ENCODE measurements around the gene MATK. TPM values are rescaled to one million over a fixed set of nuclear protein-coding genes. Genes with fewer than 3 reads are reported as not detected.
"Not testable (repeated sequence)": the region's sequence is repeated elsewhere in the genome, so short reads cannot be mapped to it uniquely, and the experiment has no call there.

Gene MATK
- total RNA-seq, 1 experiment from 2014 or later = 0.21 TPM

DNA sequence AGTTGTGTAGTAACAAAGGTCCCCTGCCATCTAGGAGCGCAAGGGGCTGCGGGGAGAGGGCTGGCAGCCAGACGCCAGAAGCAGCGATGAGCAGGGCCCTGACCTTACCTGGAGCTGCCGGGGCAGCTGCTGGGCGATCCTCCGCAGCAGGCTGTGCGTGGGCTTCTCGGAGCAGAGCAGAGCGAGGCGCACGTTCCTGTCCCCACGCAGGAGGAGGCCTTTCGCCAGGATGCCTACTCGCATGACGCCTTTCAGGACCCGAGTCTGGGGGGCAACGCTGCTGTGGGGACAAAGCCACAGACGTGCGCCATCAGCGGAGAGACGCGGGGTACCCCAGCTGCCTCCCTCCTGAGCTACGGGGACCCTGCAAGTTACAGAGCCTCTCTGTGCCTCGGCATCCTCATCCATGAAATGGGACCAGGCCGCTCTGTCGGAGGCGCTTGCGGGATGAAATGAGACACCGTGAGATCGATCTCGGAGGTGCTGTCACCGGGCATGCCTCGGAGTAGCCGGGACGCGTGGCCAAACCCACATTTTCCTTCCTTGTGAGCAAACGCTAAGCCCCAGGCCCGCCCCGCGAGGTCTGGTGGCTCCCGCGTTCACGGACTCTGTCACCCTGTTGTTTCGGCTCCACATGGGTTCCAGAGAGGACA lies 30.5 kb upstream of the MATK start:
- Histone ChIP-seq H3K36me3 (ENCODE audit: control insufficient read depth, insufficient read depth, low read length) (no peaks in the 10 kb centered on the region), H3K27ac (ENCODE audit: low read length) (no peak overlapping the region), H3K4me1 (ENCODE audit: control insufficient read depth, insufficient read depth, low read length) (no peaks in the 10 kb centered on the region), H3K27me3 (ENCODE audit: control insufficient read depth, insufficient read depth, low read length) (no peaks in the 10 kb centered on the region), H3K9me3 (ENCODE audit: control insufficient read depth, insufficient read depth, low read depth, low read length) (no peaks in the 10 kb centered on the region), H3K4me3 (ENCODE audit: low read depth in 2 of 2, low read length in 2 of 2) (no peak overlapping the region)
- no peak for TF ChIP-seq SIN3A (IDR thresholded peaks at IDR 0.05; ENCODE audit: borderline replicate concordance, insufficient read depth, low read depth, low read length)
- TF ChIP-seq TCF7L2 (IDR thresholded peaks at IDR 0.05; ENCODE audit: low read depth, low read length) = no peak
- TF ChIP-seq, protein P1, sequence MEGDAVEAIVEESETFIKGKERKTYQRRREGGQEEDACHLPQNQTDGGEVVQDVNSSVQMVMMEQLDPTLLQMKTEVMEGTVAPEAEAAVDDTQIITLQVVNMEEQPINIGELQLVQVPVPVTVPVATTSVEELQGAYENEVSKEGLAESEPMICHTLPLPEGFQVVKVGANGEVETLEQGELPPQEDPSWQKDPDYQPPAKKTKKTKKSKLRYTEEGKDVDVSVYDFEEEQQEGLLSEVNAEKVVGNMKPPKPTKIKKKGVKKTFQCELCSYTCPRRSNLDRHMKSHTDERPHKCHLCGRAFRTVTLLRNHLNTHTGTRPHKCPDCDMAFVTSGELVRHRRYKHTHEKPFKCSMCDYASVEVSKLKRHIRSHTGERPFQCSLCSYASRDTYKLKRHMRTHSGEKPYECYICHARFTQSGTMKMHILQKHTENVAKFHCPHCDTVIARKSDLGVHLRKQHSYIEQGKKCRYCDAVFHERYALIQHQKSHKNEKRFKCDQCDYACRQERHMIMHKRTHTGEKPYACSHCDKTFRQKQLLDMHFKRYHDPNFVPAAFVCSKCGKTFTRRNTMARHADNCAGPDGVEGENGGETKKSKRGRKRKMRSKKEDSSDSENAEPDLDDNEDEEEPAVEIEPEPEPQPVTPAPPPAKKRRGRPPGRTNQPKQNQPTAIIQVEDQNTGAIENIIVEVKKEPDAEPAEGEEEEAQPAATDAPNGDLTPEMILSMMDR (IDR thresholded peaks at IDR 0.05) = no peak
- no peak for TF ChIP-seq POLR2AphosphoS5 (IDR thresholded peaks at IDR 0.05; ENCODE audit: low read depth, low read length)
- TF ChIP-seq, protein P2, sequence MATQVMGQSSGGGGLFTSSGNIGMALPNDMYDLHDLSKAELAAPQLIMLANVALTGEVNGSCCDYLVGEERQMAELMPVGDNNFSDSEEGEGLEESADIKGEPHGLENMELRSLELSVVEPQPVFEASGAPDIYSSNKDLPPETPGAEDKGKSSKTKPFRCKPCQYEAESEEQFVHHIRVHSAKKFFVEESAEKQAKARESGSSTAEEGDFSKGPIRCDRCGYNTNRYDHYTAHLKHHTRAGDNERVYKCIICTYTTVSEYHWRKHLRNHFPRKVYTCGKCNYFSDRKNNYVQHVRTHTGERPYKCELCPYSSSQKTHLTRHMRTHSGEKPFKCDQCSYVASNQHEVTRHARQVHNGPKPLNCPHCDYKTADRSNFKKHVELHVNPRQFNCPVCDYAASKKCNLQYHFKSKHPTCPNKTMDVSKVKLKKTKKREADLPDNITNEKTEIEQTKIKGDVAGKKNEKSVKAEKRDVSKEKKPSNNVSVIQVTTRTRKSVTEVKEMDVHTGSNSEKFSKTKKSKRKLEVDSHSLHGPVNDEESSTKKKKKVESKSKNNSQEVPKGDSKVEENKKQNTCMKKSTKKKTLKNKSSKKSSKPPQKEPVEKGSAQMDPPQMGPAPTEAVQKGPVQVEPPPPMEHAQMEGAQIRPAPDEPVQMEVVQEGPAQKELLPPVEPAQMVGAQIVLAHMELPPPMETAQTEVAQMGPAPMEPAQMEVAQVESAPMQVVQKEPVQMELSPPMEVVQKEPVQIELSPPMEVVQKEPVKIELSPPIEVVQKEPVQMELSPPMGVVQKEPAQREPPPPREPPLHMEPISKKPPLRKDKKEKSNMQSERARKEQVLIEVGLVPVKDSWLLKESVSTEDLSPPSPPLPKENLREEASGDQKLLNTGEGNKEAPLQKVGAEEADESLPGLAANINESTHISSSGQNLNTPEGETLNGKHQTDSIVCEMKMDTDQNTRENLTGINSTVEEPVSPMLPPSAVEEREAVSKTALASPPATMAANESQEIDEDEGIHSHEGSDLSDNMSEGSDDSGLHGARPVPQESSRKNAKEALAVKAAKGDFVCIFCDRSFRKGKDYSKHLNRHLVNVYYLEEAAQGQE (IDR thresholded peaks at IDR 0.05; ENCODE audit: insufficient read depth in 1 of 2, low read depth in 2 of 2, low read length in 1 of 2) = no peak
- no TSS peak for BruUV-seq (replicated peaks)
- ATAC-seq = no peak
- ChIA-PET POLR2A (no interaction called here), CTCF (no interaction called here)
- intact Hi-C loops (cut with micrococcal nuclease; ENCODE audit: unreplicated experiment) (no loop called here), in situ Hi-C loops (cut with HindIII; ENCODE audit: low pct_unique_long_range_greater_than_20kb, low sequenced_read_pairs) (no loop called here)
- no peak for DNase-seq (ENCODE audit: low read depth, low spot score)

DNA sequence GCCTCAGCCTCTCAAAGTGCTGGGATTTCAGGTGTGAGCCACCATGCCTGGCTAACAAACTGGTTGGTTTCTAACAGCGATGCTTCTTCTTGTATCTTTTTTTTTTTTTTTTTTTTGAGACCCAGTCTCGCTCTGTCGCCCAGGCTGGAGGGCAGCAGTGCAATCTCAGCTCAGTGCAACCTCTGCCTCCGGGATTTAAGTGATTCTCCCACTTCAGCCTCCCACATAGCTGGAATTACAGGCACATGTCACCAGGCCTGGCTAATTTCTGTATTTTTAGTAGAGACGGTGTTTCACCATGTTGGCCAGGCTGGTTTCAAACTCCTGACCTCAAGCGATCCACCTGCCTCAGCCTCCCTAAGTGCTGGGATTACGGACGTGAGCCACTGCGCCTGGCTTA lies 30.0 kb upstream of the MATK start:
- intact Hi-C loops (cut with micrococcal nuclease; ENCODE audit: unreplicated experiment); in situ Hi-C loops (cut with HindIII; ENCODE audit: low pct_unique_long_range_greater_than_20kb, low sequenced_read_pairs); H3K36me3 ChIP-seq (ENCODE audit: control insufficient read depth, insufficient read depth, low read length); ATAC-seq; DNase-seq (ENCODE audit: low read depth, low spot score); H3K4me3 ChIP-seq (ENCODE audit: low read depth in 2 of 2, low read length in 2 of 2); H3K27ac ChIP-seq (ENCODE audit: low read length); H3K9me3 ChIP-seq (ENCODE audit: control insufficient read depth, insufficient read depth, low read depth, low read length); H3K27me3 ChIP-seq (ENCODE audit: control insufficient read depth, insufficient read depth, low read length); BruUV-seq (replicated peaks); H3K4me1 ChIP-seq (ENCODE audit: control insufficient read depth, insufficient read depth, low read length): not testable (repeated sequence)
- ChIA-PET CTCF (interaction anchor here (0.7 kb wide), 1 partner anchor 84 kb away, joined by 8 read pairs; no protein-coding TSS in a partner anchor), POLR2A (interaction anchor here (0.7 kb wide), 1 partner anchor 443 kb away, joined by 4 read pairs; no protein-coding TSS in a partner anchor)

DNA sequence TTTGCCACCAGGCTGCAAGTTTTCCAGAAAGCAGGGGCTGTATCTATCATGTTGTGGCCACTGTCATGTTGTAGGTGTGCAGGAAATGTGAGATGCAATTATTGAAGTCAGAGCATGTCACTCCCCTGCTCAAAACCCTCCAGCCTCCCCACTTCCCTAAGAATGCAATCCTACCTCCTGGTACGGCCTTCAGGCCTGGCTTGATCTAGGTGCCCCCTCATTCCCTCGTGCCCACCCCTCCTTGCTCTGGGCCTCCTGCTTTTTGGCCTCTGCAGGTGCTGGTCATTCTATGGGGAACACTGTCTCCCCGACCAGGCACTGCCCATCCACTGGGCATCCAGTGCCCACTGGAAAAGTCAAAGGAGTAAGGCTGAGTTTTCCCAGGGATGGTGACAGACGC lies 28.5 kb upstream of the MATK start:
- DNase-seq (ENCODE audit: low read depth, low spot score) (no peak), ATAC-seq (no peak)
- H3K27ac ChIP-seq (ENCODE audit: low read length) = no peak overlapping the region
- ChIA-PET POLR2A (no interaction called here), CTCF (no interaction called here)
- in situ Hi-C loops (cut with HindIII; ENCODE audit: low pct_unique_long_range_greater_than_20kb, low sequenced_read_pairs) = no loop called here
- no peaks in the 10 kb centered on the region for H3K27me3 ChIP-seq (ENCODE audit: control insufficient read depth, insufficient read depth, low read length)
- no peaks in the 10 kb centered on the region for H3K36me3 ChIP-seq (ENCODE audit: control insufficient read depth, insufficient read depth, low read length)
- no peak overlapping the region for H3K4me3 ChIP-seq (ENCODE audit: low read depth in 2 of 2, low read length in 2 of 2)
- intact Hi-C loops (cut with micrococcal nuclease; ENCODE audit: unreplicated experiment) = no loop called here
- no peaks in the 10 kb centered on the region for H3K4me1 ChIP-seq (ENCODE audit: control insufficient read depth, insufficient read depth, low read length)
- H3K9me3 ChIP-seq (ENCODE audit: control insufficient read depth, insufficient read depth, low read depth, low read length) = no peaks in the 10 kb centered on the region
- BruUV-seq (replicated peaks) = no TSS peak
- TF ChIP-seq SIN3A (IDR thresholded peaks at IDR 0.05; ENCODE audit: borderline replicate concordance, insufficient read depth, low read depth, low read length) (no peak), POLR2AphosphoS5 (IDR thresholded peaks at IDR 0.05; ENCODE audit: low read depth, low read length) (no peak), TCF7L2 (IDR thresholded peaks at IDR 0.05; ENCODE audit: low read depth, low read length) (no peak)
- TF ChIP-seq, protein P1 (IDR thresholded peaks at IDR 0.05) = no peak
- TF ChIP-seq, protein P2 (IDR thresholded peaks at IDR 0.05; ENCODE audit: insufficient read depth in 1 of 2, low read depth in 2 of 2, low read length in 1 of 2) = no peak

Measured in Panc1 (cell line).